Measurements from ENCODE around the gene TTI1. TPM values are rescaled to one million over a fixed set of nuclear protein-coding genes. Genes with fewer than 3 reads are reported as not detected.

Gene TTI1
- total RNA-seq, 1 experiment from 2014 or later, result 26.9 TPM

DNA sequence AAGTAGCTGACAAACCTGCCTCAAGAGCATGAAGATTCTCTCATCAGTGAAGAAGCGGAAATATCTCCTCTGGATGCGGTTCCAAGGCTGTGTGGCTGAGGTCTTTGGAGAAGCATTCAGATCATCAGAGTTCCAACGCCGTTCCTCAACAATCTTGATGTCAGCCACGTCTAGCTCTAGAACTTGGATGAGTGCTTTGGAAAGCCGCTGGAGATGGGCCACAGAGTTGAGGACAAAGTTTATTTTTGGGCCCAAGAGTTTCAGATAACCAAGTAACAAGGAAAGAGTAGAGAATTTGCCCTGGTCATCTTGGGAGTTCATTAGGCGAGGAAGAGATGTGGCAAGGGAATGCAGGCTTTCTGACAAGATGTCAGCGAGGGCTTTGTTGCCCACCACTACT, 20.9 kb downstream of the TTI1 start:
- Histone ChIP-seq H3K27me3 (ENCODE audit: insufficient read depth, low read length) (no peaks in the 10 kb centered on the region), H2AFZ (ENCODE audit: low read depth, low read length, poor library complexity, severe bottlenecking) (no peak overlapping the region), H4K20me1 (ENCODE audit: insufficient read depth) (peaks cover 7% of the 10 kb centered on the region), H3K4me3 (replicated peaks in 1 of 2; ENCODE audit: low read depth in 1 of 2, low read length in 2 of 2) (no peak overlapping the region), H3K36me3 (ENCODE audit: control insufficient read depth in 1 of 2, insufficient read depth in 2 of 2, low read length in 2 of 2) (peaks cover 8 to 63% of the 10 kb centered on the region in 2 experiments), H3K9ac (ENCODE audit: low read length) (no peak overlapping the region), H3K79me2 (ENCODE audit: insufficient read depth, low read length) (peaks cover 98% of the 10 kb centered on the region), H3K9me3 (ENCODE audit: control insufficient read depth in 1 of 2, insufficient read depth in 1 of 2, low read depth in 1 of 2, low read length in 2 of 2) (peaks cover 0 to 4% of the 10 kb centered on the region in 2 experiments; a peak in 2 of 4 replicates), H3K4me2 (ENCODE audit: low read length) (no peak overlapping the region), H3K27ac (ENCODE audit: low read depth, low read length) (no peak overlapping the region), H3K4me1 (ENCODE audit: control insufficient read depth in 1 of 2, insufficient read depth in 2 of 2, low read length in 2 of 2) (no peaks in the 10 kb centered on the region), H3K9me2 (ENCODE audit: insufficient read depth) (no peaks in the 10 kb centered on the region)
- BruUV-seq (replicated peaks), result no TSS peak
- RAD21 ChIA-PET (ENCODE audit: low non-redundant PET in 1 of 2, low total read pairs in 2 of 2, uncharacterized antibody in 2 of 2, unreplicated experiment in 2 of 2), result no interaction called here
- ATAC-seq (no peak), DNase-seq (ENCODE audit: low read depth, low spot score) (no peak)
- POLR2A ChIA-PET, result no interaction called here
- intact Hi-C loops (cut with micrococcal nuclease), result no loop called here
- TF ChIP-seq SIN3A (IDR thresholded peaks at IDR 0.05; ENCODE audit: low read depth) (no peak), ELF1 (IDR thresholded peaks at IDR 0.05; ENCODE audit: borderline replicate concordance, low read depth) (no peak), CBX3 (IDR thresholded peaks at IDR 0.05; ENCODE audit: low read depth) (no peak), JUND (IDR thresholded peaks at IDR 0.05) (no peak), ZNF274 (IDR thresholded peaks at IDR 0.05; ENCODE audit: low read depth, low read length) (no peak), SRF (IDR thresholded peaks at IDR 0.05; ENCODE audit: low read depth) (no peak), REST (IDR thresholded peaks at IDR 0.05; ENCODE audit: low read depth) (no peak), RAD21 (IDR thresholded peaks at IDR 0.05; ENCODE audit: low read depth) (no peak), POLR2AphosphoS5 (IDR thresholded peaks at IDR 0.05; ENCODE audit: low read depth, low read length) (no peak), FOSL1 (IDR thresholded peaks at IDR 0.05; ENCODE audit: low read depth) (no peak), EZH2 (IDR thresholded peaks at IDR 0.05) (no peak), TCF7L2 (IDR thresholded peaks at IDR 0.05; ENCODE audit: borderline replicate concordance, extremely low read depth, insufficient read depth, insufficient read length) (no peak), CTCF (IDR thresholded peaks at IDR 0.05 in 2 of 3, conservative IDR thresholded peaks at IDR 0.05 in 1 of 3; ENCODE audit: borderline replicate concordance in 1 of 3, insufficient read depth in 1 of 3, low read depth in 2 of 3, low read length in 2 of 3) (no peak)
- TF ChIP-seq, protein P1, sequence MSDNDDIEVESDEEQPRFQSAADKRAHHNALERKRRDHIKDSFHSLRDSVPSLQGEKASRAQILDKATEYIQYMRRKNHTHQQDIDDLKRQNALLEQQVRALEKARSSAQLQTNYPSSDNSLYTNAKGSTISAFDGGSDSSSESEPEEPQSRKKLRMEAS (IDR thresholded peaks at IDR 0.05), result no peak
- CTCF ChIA-PET, result no interaction called here
